Upper lobe of left lung (tissue), 4 donors: ENCODE measurements around the gene CRIP3.

Source experiments
- EP300 ChIP-seq, 4 donors: sonication (generic); formaldehyde crosslinking; IDR thresholded peaks; one replicate each; pipeline ENCODE4 v1.5.1; 2017; ENCODE audit warnings: antibody characterized with exemption in 4 of 4, control low read depth in 2 of 4
- POLR2A ChIP-seq, 4 donors: fragments of 450-650 bp; IDR thresholded peaks; one replicate each; pipeline ENCODE4 v1.5.1; 2016 to 2017; ENCODE audit warnings: antibody characterized with exemption in 4 of 4, mild to moderate bottlenecking in 2 of 4
- POLR2AphosphoS5 ChIP-seq, 2 donors: sonication (generic); formaldehyde crosslinking; IDR thresholded peaks; one replicate each; pipeline ENCODE4 v1.5.1; 2017; ENCODE audit warnings: antibody characterized with exemption in 2 of 2
- TF ChIP-seq, protein P1 (sequence below), 6 experiments: fragments of 450-650 bp in 4 of 6; fragments of 200-600 bp in 2 of 6; sonication (generic) in 2 of 6; IDR thresholded peaks; one replicate each; pipeline ENCODE4 v1.5.1; 2016 to 2019; ENCODE audit warnings: antibody characterized with exemption in 6 of 6

GRCh38 chr6:43287717-43288679 lies 20.6 kb downstream of the CRIP3 start:
- TF ChIP-seq, protein P1, sequence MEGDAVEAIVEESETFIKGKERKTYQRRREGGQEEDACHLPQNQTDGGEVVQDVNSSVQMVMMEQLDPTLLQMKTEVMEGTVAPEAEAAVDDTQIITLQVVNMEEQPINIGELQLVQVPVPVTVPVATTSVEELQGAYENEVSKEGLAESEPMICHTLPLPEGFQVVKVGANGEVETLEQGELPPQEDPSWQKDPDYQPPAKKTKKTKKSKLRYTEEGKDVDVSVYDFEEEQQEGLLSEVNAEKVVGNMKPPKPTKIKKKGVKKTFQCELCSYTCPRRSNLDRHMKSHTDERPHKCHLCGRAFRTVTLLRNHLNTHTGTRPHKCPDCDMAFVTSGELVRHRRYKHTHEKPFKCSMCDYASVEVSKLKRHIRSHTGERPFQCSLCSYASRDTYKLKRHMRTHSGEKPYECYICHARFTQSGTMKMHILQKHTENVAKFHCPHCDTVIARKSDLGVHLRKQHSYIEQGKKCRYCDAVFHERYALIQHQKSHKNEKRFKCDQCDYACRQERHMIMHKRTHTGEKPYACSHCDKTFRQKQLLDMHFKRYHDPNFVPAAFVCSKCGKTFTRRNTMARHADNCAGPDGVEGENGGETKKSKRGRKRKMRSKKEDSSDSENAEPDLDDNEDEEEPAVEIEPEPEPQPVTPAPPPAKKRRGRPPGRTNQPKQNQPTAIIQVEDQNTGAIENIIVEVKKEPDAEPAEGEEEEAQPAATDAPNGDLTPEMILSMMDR (IDR thresholded peaks at IDR 0.05): no peak
- TF ChIP-seq POLR2A (IDR thresholded peaks at IDR 0.05) (no peak), EP300 (IDR thresholded peaks at IDR 0.05) (no peak), POLR2AphosphoS5 (IDR thresholded peaks at IDR 0.05) (no peak)
